OCI-LY3 (cell line): ENCODE results near the gene SUN5.
A peak's percentile ranks its signal among the peaks of the same experiment; 100 is the strongest.

ENCODE experiments used
- H2AFZ ChIP-seq: fragments of 200-600, 300-600 bp; shearing (Covaris generic); 2 replicates; pipeline ENCODE4 v1.6.0; 2014; ENCODE audit warnings: antibody characterized with exemption, low read depth, low read length
- H3K27ac ChIP-seq: fragments of 200-600, 300-600 bp; sonication (generic); 2 replicates; pipeline ENCODE4 v1.5.1; 2014; ENCODE audit warnings: mild to moderate bottlenecking, low read length, moderate library complexity, mixed read lengths
- H3K27me3 ChIP-seq: fragments of 200-600, 300-600 bp; sonication (generic); 2 replicates; pipeline ENCODE4 v1.6.1; 2014; ENCODE audit warnings: low read depth, low read length, mixed read lengths
- H3K36me3 ChIP-seq: fragments of 200-600, 300-600 bp; sonication (generic); replicated peaks from 2 replicates; pipeline ENCODE3; 2014; ENCODE audit warnings: low read depth, low read length, mixed read lengths
- H3K4me1 ChIP-seq: fragments of 300-600, 200-600 bp; sonication (generic); 2 replicates; pipeline ENCODE4 v1.6.1; 2014; ENCODE audit warnings: low read length, mixed read lengths
- H3K4me2 ChIP-seq: fragments of 200-600, 300-600 bp; sonication (generic); 2 replicates; pipeline ENCODE4 v1.6.1; 2014; ENCODE audit warnings: low read length, mixed read lengths
- H3K4me3 ChIP-seq: fragments of 300-600, 200-600 bp; sonication (generic); 2 replicates; pipeline ENCODE4 v1.5.1; 2014; ENCODE audit warnings: antibody characterized with exemption, mild to moderate bottlenecking, low read length, moderate library complexity
- H3K79me2 ChIP-seq: fragments of 300-600, 200-600 bp; shearing (Covaris generic); 2 replicates; pipeline ENCODE4 v1.6.1; 2014; ENCODE audit warnings: mild to moderate bottlenecking, low read length, mixed read lengths
- H3K9ac ChIP-seq: fragments of 300-600, 200-600 bp; shearing (Covaris generic); 2 replicates; pipeline ENCODE4 v1.6.0; 2014; ENCODE audit warnings: mild to moderate bottlenecking, low read length, moderate library complexity
- H3K9me3 ChIP-seq: fragments of 200-600, 300-600 bp; shearing (Covaris generic); 2 replicates; pipeline ENCODE4 v1.6.1; 2014; ENCODE audit warnings: low read length, mixed read lengths; ENCODE audit not compliant: insufficient read depth
- H4K20me1 ChIP-seq: fragments of 200-600, 300-600 bp; sonication (generic); 2 replicates; pipeline ENCODE4 v1.6.1; 2016; ENCODE audit warnings: low read length, mixed read lengths; ENCODE audit not compliant: insufficient read depth
- EZH2phosphoT487 ChIP-seq: fragments of 200-600 bp; shearing (Covaris generic); IDR thresholded peaks from 2 replicates; pipeline ENCODE4 v1.6.1; 2018; ENCODE audit warnings: antibody characterized with exemption, mixed run types, low read depth
- TF ChIP-seq, protein P1 (sequence below): fragments of 200-600, 300-600 bp; sonication (generic); IDR thresholded peaks from 2 replicates; pipeline ENCODE4 v1.5.1; 2014; ENCODE audit warnings: antibody characterized with exemption, low read length, low read depth

The SUN5 gene

DNA sequence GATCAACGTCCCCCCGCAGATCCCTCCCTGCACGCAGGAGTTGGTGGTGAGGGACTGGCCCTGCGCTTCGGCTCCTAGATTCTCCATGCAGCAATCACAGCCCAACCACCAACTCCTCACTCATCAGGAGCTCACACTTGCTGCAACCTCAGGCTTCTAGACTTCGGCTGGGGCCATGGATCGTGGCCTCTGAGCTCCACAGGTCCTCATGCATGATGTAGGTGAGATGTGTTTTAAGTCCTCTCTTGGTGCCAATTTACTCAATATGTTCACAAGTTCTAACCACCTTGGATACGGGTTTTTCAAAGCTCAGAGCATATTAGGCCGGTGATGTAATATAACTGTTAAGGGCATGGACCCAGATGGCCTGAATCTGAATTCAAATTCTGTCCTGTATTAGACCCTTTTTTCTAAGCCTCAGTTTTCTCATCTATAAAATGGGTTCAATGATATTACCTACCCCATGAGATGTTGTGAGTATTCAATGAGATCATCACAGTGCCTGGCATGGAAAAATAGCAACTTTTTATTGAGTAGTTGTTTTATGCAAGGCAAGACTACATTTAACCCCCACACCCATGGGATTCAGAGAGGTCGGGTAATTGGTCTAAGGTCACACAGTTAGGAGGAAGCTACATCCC lies 31.0 kb downstream of the SUN5 start:
- peaks cover 8% of the 10 kb centered on the region for H3K9me3 ChIP-seq
- TF ChIP-seq, protein P1, sequence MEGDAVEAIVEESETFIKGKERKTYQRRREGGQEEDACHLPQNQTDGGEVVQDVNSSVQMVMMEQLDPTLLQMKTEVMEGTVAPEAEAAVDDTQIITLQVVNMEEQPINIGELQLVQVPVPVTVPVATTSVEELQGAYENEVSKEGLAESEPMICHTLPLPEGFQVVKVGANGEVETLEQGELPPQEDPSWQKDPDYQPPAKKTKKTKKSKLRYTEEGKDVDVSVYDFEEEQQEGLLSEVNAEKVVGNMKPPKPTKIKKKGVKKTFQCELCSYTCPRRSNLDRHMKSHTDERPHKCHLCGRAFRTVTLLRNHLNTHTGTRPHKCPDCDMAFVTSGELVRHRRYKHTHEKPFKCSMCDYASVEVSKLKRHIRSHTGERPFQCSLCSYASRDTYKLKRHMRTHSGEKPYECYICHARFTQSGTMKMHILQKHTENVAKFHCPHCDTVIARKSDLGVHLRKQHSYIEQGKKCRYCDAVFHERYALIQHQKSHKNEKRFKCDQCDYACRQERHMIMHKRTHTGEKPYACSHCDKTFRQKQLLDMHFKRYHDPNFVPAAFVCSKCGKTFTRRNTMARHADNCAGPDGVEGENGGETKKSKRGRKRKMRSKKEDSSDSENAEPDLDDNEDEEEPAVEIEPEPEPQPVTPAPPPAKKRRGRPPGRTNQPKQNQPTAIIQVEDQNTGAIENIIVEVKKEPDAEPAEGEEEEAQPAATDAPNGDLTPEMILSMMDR, result no peak
- TF ChIP-seq EZH2phosphoT487, result no peak
- H3K36me3 ChIP-seq, result no peaks in the 10 kb centered on the region
- H4K20me1 ChIP-seq, result no peaks in the 10 kb centered on the region
- peak overlapping the region; percentile 87 for H3K9ac ChIP-seq
- H3K79me2 ChIP-seq, result no peaks in the 10 kb centered on the region
- peak overlapping the region; percentile 73 for H3K4me3 ChIP-seq
- H2AFZ ChIP-seq, result no peak overlapping the region
- no peaks in the 10 kb centered on the region for H3K27me3 ChIP-seq
- peak overlapping the region; percentile 98 for H3K27ac ChIP-seq
- H3K4me1 ChIP-seq, result peaks cover 49% of the 10 kb centered on the region
- H3K4me2 ChIP-seq, result peak overlapping the region; percentile 93

DNA sequence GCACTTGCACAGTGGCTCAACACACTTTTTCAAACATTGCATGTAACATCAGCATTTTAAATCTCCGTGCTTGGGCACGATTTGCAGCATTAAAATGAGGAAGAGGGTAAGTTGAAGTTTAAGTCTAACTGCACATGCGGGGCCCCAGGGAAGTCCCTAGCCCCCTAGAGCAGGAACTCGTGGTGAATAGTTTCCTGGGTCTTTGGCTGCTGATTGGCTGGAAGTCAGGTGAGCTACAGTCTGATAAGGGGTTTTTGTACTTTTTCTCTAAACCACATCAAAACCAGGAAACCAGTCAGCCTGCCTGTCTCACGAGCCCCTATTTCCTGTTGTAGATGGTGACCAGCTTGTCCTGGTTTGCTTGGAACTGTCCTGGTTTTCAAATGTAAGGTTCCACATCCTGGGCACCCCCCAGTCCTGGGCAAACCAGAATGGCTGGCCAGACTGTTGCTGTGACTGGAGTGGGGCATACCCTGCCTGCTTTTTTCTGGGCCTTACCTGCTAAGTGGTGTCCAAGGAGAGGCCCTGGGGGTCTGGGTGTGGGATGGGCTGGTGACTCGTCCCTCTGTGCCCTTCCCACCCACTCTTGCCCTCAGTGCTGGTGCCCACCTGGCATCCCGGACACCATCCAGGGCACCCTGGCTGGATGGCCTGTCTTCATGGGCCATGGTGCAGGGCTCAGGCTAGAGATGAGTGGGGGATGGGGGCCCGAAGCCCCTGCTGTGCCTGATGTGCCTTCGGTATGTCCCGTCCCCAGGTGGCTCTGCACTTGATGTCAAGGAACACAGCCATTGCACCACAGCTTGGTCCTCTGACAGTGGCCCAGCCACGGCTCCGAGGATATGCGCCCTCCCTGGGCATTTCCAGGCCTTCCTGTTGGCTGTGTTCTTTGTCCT lies 31.8 kb downstream of the SUN5 start:
- Histone ChIP-seq H3K79me2 (no peaks in the 10 kb centered on the region), H3K4me1 (peaks cover 52% of the 10 kb centered on the region), H3K36me3 (no peaks in the 10 kb centered on the region), H3K4me3 (peak overlapping the region; percentile 73), H3K27me3 (no peaks in the 10 kb centered on the region), H3K4me2 (peak overlapping the region; percentile 93), H4K20me1 (no peaks in the 10 kb centered on the region), H3K9ac (peak overlapping the region; percentile 90), H2AFZ (no peak overlapping the region), H3K27ac (peak overlapping the region; percentile 98), H3K9me3 (peaks cover 7% of the 10 kb centered on the region)
- TF ChIP-seq, protein P1, result no peak
- TF ChIP-seq EZH2phosphoT487, result no peak

DNA sequence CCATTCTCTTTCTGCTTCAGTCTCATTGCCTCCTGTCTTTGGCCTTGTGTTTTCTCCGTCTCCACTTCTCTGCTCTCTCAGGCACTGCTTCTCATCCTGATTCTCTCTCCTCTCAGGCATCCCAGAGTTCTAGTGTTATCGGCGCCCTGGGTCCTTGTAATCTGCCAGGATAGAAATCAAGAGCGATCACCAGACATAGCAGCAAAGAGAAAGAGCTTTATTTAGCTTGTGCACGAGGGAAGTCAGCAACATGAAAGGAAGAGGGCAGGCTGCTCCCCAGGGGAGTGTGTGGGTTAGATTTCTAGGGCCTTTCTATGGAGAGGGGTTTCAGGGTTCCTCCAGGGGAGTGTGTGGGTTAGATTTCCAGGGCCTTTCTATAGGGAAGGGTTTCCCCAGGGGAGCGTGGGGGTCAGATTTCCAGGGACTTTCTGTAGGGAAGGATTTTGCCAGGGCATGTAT lies 32.5 kb downstream of the SUN5 start:
- Histone ChIP-seq H3K4me1 (peaks cover 59% of the 10 kb centered on the region), H2AFZ (peak overlapping the region; percentile 52; the same call in 1 of the 2 replicates), H3K4me2 (peak overlapping the region; percentile 79), H3K4me3 (peak overlapping the region; percentile 47), H3K9ac (peak overlapping the region; percentile 90), H3K27ac (peak overlapping the region; percentile 98), H3K9me3 (peaks cover under 1% of the 10 kb centered on the region; the same call in 1 of the 2 replicates), H3K36me3 (no peaks in the 10 kb centered on the region), H3K27me3 (no peaks in the 10 kb centered on the region), H3K79me2 (no peaks in the 10 kb centered on the region), H4K20me1 (no peaks in the 10 kb centered on the region)
- TF ChIP-seq, protein P1, result no peak
- no peak for TF ChIP-seq EZH2phosphoT487

DNA sequence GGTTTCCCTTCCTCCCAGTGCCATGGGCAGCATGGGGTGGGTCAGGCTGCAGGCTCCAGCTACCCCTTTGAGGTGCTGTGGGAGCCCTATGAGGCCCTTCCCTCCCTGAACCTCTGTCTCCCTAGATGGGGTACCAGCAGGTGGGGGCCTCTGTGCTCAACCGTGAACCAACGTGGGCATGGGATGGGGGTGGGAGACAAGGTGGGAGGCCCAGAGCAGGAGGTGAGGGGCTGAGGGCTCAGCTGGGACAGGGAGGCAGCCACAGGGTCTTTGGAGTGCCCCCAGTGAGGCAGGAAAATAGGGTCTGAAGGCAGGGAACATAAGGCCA lies 33.3 kb downstream of the SUN5 start:
- TF ChIP-seq, protein P1, result no peak
- TF ChIP-seq EZH2phosphoT487, result no peak
- Histone ChIP-seq H3K27ac (peak overlapping the region; percentile 98), H3K4me1 (peaks cover 61% of the 10 kb centered on the region), H3K9ac (peak overlapping the region; percentile 90), H3K4me2 (peak overlapping the region; percentile 79), H2AFZ (peak overlapping the region; percentile 40; the same call in 1 of the 2 replicates), H3K36me3 (no peaks in the 10 kb centered on the region), H4K20me1 (no peaks in the 10 kb centered on the region), H3K4me3 (0 out of 2 replicates have a peak overlapping the region, but pooled peaks have one; percentile 47), H3K27me3 (no peaks in the 10 kb centered on the region), H3K79me2 (no peaks in the 10 kb centered on the region), H3K9me3 (no peaks in the 10 kb centered on the region)
